Esophagus squamous epithelium (tissue), 5 donors: ENCODE data around the gene REEP6. TPM values are rescaled to one million over a fixed set of nuclear protein-coding genes. Genes with fewer than 3 reads are reported as not detected.

ENCODE experiments used
- DNase-seq: peaks from one replicate; lab custom pipeline; 2025; lab: John Stamatoyannopoulos, UW
- H3K27ac ChIP-seq, 4 donors: fragments of 200-600 bp; sonication (generic); one replicate each; pipeline ENCODE4 v1.5.1; 2016 to 2019; ENCODE audit warnings: mild to moderate bottlenecking in 1 of 4
- H3K27me3 ChIP-seq, 4 donors: fragments of 200-600 bp; sonication (generic); 1 replicate in 3 of 4; 2 replicates in 1 of 4; pipeline versions ENCODE4 v1.5.1 to v1.6.0; 2017 to 2021; ENCODE audit warnings: antibody characterized with exemption in 1 of 4
- H3K36me3 ChIP-seq, 3 donors: fragments of 200-600 bp; sonication (generic); one replicate each; pipeline ENCODE4 v1.5.1; 2016 to 2019
- H3K4me1 ChIP-seq, 3 donors: fragments of 200-600 bp; sonication (generic); one replicate each; pipeline ENCODE4 v1.5.1; 2017 to 2019
- H3K4me3 ChIP-seq, 4 donors: fragments of 200-600 bp; sonication (generic); 1 replicate in 3 of 4; 2 replicates in 1 of 4; pipeline ENCODE4 v1.5.1; 2016 to 2019; ENCODE audit warnings: mild to moderate bottlenecking in 2 of 4, moderate library complexity in 1 of 4
- H3K9me3 ChIP-seq, 3 donors: fragments of 200-600 bp; sonication (generic); one replicate each; pipeline ENCODE4 v1.5.1; 2016 to 2019
- CTCF ChIP-seq, 6 experiments: fragments of 450-650 bp in 4 of 6; fragments of 200-600 bp in 2 of 6; sonication (generic) in 2 of 6; IDR thresholded peaks; one replicate each; pipeline ENCODE4 v1.5.1; 2016 to 2019; ENCODE audit warnings: antibody characterized with exemption in 6 of 6, mild to moderate bottlenecking in 4 of 6, moderate library complexity in 4 of 6
- POLR2A ChIP-seq, 4 donors: fragments of 450-650 bp; IDR thresholded peaks; one replicate each; pipeline ENCODE4 v1.6.1; 2017; ENCODE audit warnings: antibody characterized with exemption in 4 of 4, mild to moderate bottlenecking in 4 of 4, moderate library complexity in 3 of 4
- WGBS, 2 donors: methylation state at CpG; one replicate each; pipeline ENCODE4 v1.1.5; 2018; 5-methylcytosine and 5-hydroxymethylcytosine counted together
- intact Hi-C: fragments of 100-400 bp; cut with DNase I; formaldehyde crosslinking; loops from one replicate; pipeline ENCODE4 v1.15.0; 2022
- total RNA-seq, 4 donors: library from RNA; depleted of rRNA; stranded (reverse); fragments of >200 nt; gene quantifications; one replicate each; pipeline ENCODE4 v1.1.0, GENCODE V29; 2016
- donor health status: DM: yes; HTN: yes; CAD: no.

Gene REEP6
- total RNA-seq, 4 donors from 2014 or later: 5.7 to 13.8 (median 9.4) TPM

- peaks cover 18 to 48% (median 25%) of the 10 kb centered on the region in 3 donors for H3K4me1 ChIP-seq
- 0 to 26% methylated on average over 3 to 4 of the region's 63 CpGs for WGBS, 2 donors
- H3K27me3 ChIP-seq: peaks cover 36 to 68% (median 45%) of the 10 kb centered on the region in 4 donors
- peaks cover 0 to 12% (median 6%) of the 10 kb centered on the region in 3 donors for H3K36me3 ChIP-seq
- no peak overlapping the region for H3K27ac ChIP-seq
- no peak for DNase-seq
- no peaks in the 10 kb centered on the region for H3K9me3 ChIP-seq
- H3K4me3 ChIP-seq: peak overlapping the region in 2 of 4 donors; percentile 39 to 54
- TF ChIP-seq CTCF (IDR thresholded peaks at IDR 0.05): no peak
- TF ChIP-seq POLR2A (IDR thresholded peaks at IDR 0.05): no peak
- intact Hi-C loops: no loop called here
These were observed 44.1 kb upstream of the REEP6 start for GRCh38 chr19:1446713-1447481.

- Histone ChIP-seq H3K9me3 (no peaks in the 10 kb centered on the region), H3K27me3 (peaks cover 42 to 74% (median 51%) of the 10 kb centered on the region in 4 donors), H3K36me3 (peaks cover 0 to 6% (median 0%) of the 10 kb centered on the region in 3 donors), H3K4me1 (peaks cover 18 to 49% (median 25%) of the 10 kb centered on the region in 3 donors), H3K27ac (no peak overlapping the region), H3K4me3 (no peak overlapping the region)
- DNase-seq: no peak
- TF ChIP-seq CTCF (IDR thresholded peaks at IDR 0.05) (no peak), POLR2A (IDR thresholded peaks at IDR 0.05) (no peak)
- 18% methylated on average over 1 of the region's 4 CpGs; no CpG with 5 or more reads in 1 of the 2 donors for WGBS, 2 donors
- intact Hi-C loops: no loop called here
These were observed 43.5 kb upstream of the REEP6 start for GRCh38 chr19:1447504-1447903.

- no peak for DNase-seq
- no peak overlapping the region for H3K27ac ChIP-seq
- 61 to 77% methylated on average over 5 to 6 of the region's 9 CpGs for WGBS, 2 donors
- TF ChIP-seq POLR2A (IDR thresholded peaks at IDR 0.05) (no peak), CTCF (IDR thresholded peaks at IDR 0.05) (no peak)
- intact Hi-C loops: no loop called here
- peaks cover 18 to 54% (median 25%) of the 10 kb centered on the region in 3 donors for H3K4me1 ChIP-seq
- no peak overlapping the region for H3K4me3 ChIP-seq
- peaks cover 47 to 78% (median 53%) of the 10 kb centered on the region in 4 donors for H3K27me3 ChIP-seq
- H3K36me3 ChIP-seq: peaks cover 0 to 2% (median 0%) of the 10 kb centered on the region in 3 donors
- no peaks in the 10 kb centered on the region for H3K9me3 ChIP-seq
These were observed 43.0 kb upstream of the REEP6 start for GRCh38 chr19:1447944-1448343.

GRCh38 chr19:1449467-1450442 lies 41.2 kb upstream of the REEP6 start, which contains the start of gene APC2:
Gene APC2, plus strand, starts transcription at chr19:1450121. Its CDS starts 2,881 bp downstream, at chr19:1453002.
- intact Hi-C loops: loop anchor here (10.0 kb wide), 1 partner anchor 165 kb away; the partner anchor contains the start of gene EFNA2
- WGBS, 2 donors: 0 to 13% methylated on average over 3 to 10 of the region's 74 CpGs
- no peak for TF ChIP-seq POLR2A (IDR thresholded peaks at IDR 0.05)
- no peak for TF ChIP-seq CTCF (IDR thresholded peaks at IDR 0.05)
- H3K9me3 ChIP-seq: no peaks in the 10 kb centered on the region
- no peak within 1 kb of the TSS for H3K27ac ChIP-seq
- DNase-seq: no peak
- peaks cover 25 to 55% (median 29%) of the 10 kb centered on the region in 3 donors for H3K4me1 ChIP-seq
- no peaks in the 10 kb centered on the region for H3K36me3 ChIP-seq
- peak within 1 kb of the TSS in 1 of 4 donors; percentile 3 for H3K4me3 ChIP-seq
- peaks cover 48 to 96% (median 59%) of the 10 kb centered on the region in 4 donors for H3K27me3 ChIP-seq
